Endothelial cell of umbilical vein (primary cell): Measurements from ENCODE around the gene INO80C. TPM values are rescaled to one million over a fixed set of nuclear protein-coding genes. Genes with fewer than 3 reads are reported as not detected.

Source experiments
- BruUV-seq: library from RNA; stranded (reverse); fragments of 400-500 nt; replicated peaks from 2 replicates; lab custom pipeline; 2021; lab: Mats Ljungman, UMichigan
- CTCF ChIA-PET: fragments of 300-600, 350-600 bp; sonication (Branson Sonifier 250); formaldehyde crosslinking; loops from one replicate; lab custom pipeline; 2021; ENCODE audit warnings: antibody characterized with exemption, inconsistent platforms; lab: Charles Lee
- POLR2A ChIA-PET: fragments of 300-600, 350-600 bp; sonication (Branson Sonifier 250); formaldehyde crosslinking; loops from one replicate; lab custom pipeline; 2021; ENCODE audit warnings: antibody characterized with exemption, inconsistent platforms; lab: Charles Lee
- DNase-seq: peaks from one replicate; pipeline ENCODE4 v3.0.0-alpha.2; 2011; ENCODE audit warnings: low read depth, low spot score
- FAIRE-seq: peaks from 2 replicates; lab custom pipeline; 2011; peaks lifted over from hg19 to GRCh38; lab: Jason Lieb, UNC
- H2AFZ ChIP-seq: 2 replicates; pipeline ENCODE4 v1.6.0; 2012; ENCODE audit warnings: low read depth, low read length, control low read depth, inconsistent platforms
- H3K27ac ChIP-seq: 2 replicates; pipeline ENCODE4 v1.5.1; 2011; ENCODE audit warnings: low read depth, mild to moderate bottlenecking, control low read depth, low read length, moderate library complexity; ENCODE audit not compliant: insufficient read depth
- H3K27me3 ChIP-seq, 2 experiments: 2 replicates each; pipeline versions ENCODE4 v1.6.0 to v1.6.1; 2011; ENCODE audit warnings: low read length in 2 of 2, mixed read lengths in 1 of 2; ENCODE audit not compliant: control insufficient read depth in 2 of 2, insufficient read depth in 2 of 2
- H3K36me3 ChIP-seq, 2 experiments: 2 replicates in 1 of 2; 3 replicates in 1 of 2; pipeline ENCODE4 v1.5.1; 2011; ENCODE audit warnings: low read length in 2 of 2, mild to moderate bottlenecking in 1 of 2, moderate library complexity in 1 of 2; ENCODE audit not compliant: control insufficient read depth in 2 of 2, insufficient read depth in 2 of 2; ENCODE audit errors: extremely low read depth in 1 of 2
- H3K4me1 ChIP-seq: 3 replicates; pipeline ENCODE4 v1.5.1; 2011; ENCODE audit warnings: mild to moderate bottlenecking, low read length; ENCODE audit not compliant: control insufficient read depth, insufficient read depth; ENCODE audit errors: extremely low read depth
- H3K4me2 ChIP-seq: 2 replicates; pipeline ENCODE4 v1.6.1; 2011; ENCODE audit warnings: low read length, control low read depth, mixed read lengths; ENCODE audit not compliant: insufficient read depth
- H3K4me3 ChIP-seq, 3 experiments: fragments of 200-600 bp in 1 of 3; sonication (generic), shearing (Covaris generic) in 1 of 3; replicated peaks in 1 of 3; 2 replicates each; pipeline ENCODE4 v1.5.1; 2011 to 2016; ENCODE audit warnings: control low read depth in 3 of 3, low read length in 3 of 3, mild to moderate bottlenecking in 2 of 3, inconsistent platforms in 1 of 3, low read depth in 1 of 3, moderate library complexity in 1 of 3; ENCODE audit not compliant: insufficient read depth in 1 of 3
- H3K79me2 ChIP-seq: 2 replicates; pipeline ENCODE4 v1.6.0; 2012; ENCODE audit warnings: low read length, inconsistent platforms; ENCODE audit not compliant: control insufficient read depth, insufficient read depth
- H3K9ac ChIP-seq: replicated peaks from 2 replicates; pipeline ENCODE3; 2011; ENCODE audit warnings: low read length, control low read depth; ENCODE audit not compliant: insufficient read depth; ENCODE audit errors: extremely low read depth
- H3K9me1 ChIP-seq: replicated peaks from 3 replicates; pipeline ENCODE4 v1.6.0; 2011; ENCODE audit warnings: mild to moderate bottlenecking, low read length; ENCODE audit not compliant: control insufficient read depth, insufficient read depth; ENCODE audit errors: extremely low read depth
- H3K9me3 ChIP-seq: replicated peaks from 2 replicates; pipeline ENCODE4 v1.5.1; 2012; ENCODE audit warnings: low read length, inconsistent platforms; ENCODE audit not compliant: control insufficient read depth, insufficient read depth
- H4K20me1 ChIP-seq: replicated peaks from 2 replicates; pipeline ENCODE3; 2011; ENCODE audit warnings: mild to moderate bottlenecking, low read length; ENCODE audit not compliant: control insufficient read depth, insufficient read depth; ENCODE audit errors: extremely low read depth
- EZH2 ChIP-seq: IDR thresholded peaks from 2 replicates; pipeline ENCODE4 v1.6.1; 2012; ENCODE audit warnings: borderline replicate concordance, low read depth, mild to moderate bottlenecking, moderate library complexity, low read length, inconsistent platforms; ENCODE audit not compliant: severe bottlenecking
- FOS ChIP-seq: IDR thresholded peaks from 2 replicates; pipeline ENCODE4 v1.6.1; 2011; ENCODE audit warnings: mild to moderate bottlenecking, low read length, moderate library complexity, borderline replicate concordance; ENCODE audit not compliant: insufficient read depth
- GATA2 ChIP-seq: IDR thresholded peaks from 2 replicates; pipeline ENCODE4 v1.7.0; 2011; ENCODE audit warnings: low read depth, mild to moderate bottlenecking, moderate library complexity, mixed read lengths, low read length; ENCODE audit not compliant: insufficient read length, insufficient read depth
- JUN ChIP-seq: IDR thresholded peaks from 2 replicates; pipeline ENCODE4 v1.6.1; 2011; ENCODE audit warnings: borderline replicate concordance, low read depth; ENCODE audit not compliant: insufficient read length, insufficient read depth
- MYC ChIP-seq: IDR thresholded peaks from one replicate; pipeline ENCODE4 v1.6.1; 2011; ENCODE audit warnings: mild to moderate bottlenecking, low read depth, low read length
- POLR2A ChIP-seq: IDR thresholded peaks from 2 replicates; pipeline ENCODE4 v1.6.1; 2012; ENCODE audit warnings: low read depth, mild to moderate bottlenecking, control low read depth, low read length
- POLR2AphosphoS5 ChIP-seq: IDR thresholded peaks from 2 replicates; pipeline ENCODE4 v1.6.1; 2012; ENCODE audit warnings: low read depth, mild to moderate bottlenecking, control low read depth, low read length, moderate library complexity; ENCODE audit not compliant: insufficient read depth
- dilution Hi-C: fragments of 300-500 bp; cut with MboI; formaldehyde crosslinking; loops from one replicate; pipeline ENCODE4 v1.15.0; 2019; ENCODE audit warnings: low sequenced_read_pairs; ENCODE audit not compliant: extremely low pct_ligation_motif_present
- intact Hi-C: fragments of 100-400 bp; cut with micrococcal nuclease; formaldehyde crosslinking; loops from one replicate; pipeline ENCODE4 v1.10.0; 2022
- polyA plus RNA-seq, 4 experiments: library from polyadenylated mRNA; depleted of rRNA in 3 of 4; stranded (reverse) in 3 of 4; unstranded in 1 of 4; fragments of >200 nt; gene quantifications; 2 replicates each; pipeline versions ENCODE4 v1.2.1 to v1.2.3, GENCODE V29; 2011 to 2012; ENCODE audit warnings: missing spikeins in 1 of 4
- total RNA-seq: library from RNA; stranded (reverse); gene quantifications from 2 replicates; pipeline ENCODE4 v1.2.3, GENCODE V29; 2021

INO80C gene
- total and polyA plus RNA-seq, 2 donors (not counting 3 experiments of a cell fraction or from before 2014, with no cell fraction given): 43.4 to 56.0 TPM

DNA sequence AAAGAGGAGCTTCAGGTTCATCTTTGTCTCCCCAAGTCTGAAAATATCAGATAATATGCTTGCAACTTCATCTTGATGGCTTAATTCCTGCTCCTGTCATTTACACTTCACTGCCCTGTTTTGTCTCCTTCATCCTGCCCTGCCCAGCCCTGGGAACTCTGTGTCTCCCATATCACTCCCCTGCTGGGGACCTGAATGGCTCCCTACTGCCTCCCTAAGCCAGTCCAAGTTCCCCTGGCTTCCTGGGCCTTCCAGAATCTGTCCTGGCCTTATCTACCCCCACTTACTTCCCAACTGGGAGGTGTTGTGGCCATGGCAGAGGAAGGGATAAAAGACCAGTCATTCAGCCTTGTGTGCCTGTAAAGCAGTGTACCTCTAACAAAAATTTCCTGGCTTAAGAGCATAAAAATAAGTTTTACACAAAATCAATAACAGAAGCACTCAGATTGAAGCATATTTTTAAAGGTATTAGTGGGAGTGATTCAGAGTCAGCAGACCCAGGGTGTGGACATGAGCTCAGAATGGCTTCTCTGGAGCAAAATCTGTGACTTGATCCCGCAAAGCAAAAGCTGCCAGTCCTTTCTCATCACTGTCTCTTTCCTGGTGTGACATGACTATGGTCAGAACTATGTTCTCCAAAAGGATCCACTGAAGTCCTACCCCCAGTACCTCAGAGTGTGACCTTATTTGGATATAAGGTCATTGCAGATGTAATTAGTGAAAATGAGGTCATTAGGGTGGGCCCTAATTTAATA, 59.1 kb downstream of the INO80C start:
- ChIA-PET CTCF (no interaction called here), POLR2A (no interaction called here)
- Histone ChIP-seq H2AFZ (no peak overlapping the region), H3K4me2 (no peak overlapping the region), H3K27ac (no peak overlapping the region), H3K79me2 (no peaks in the 10 kb centered on the region), H3K9me1 (no peaks in the 10 kb centered on the region), H3K9me3 (no peaks in the 10 kb centered on the region), H4K20me1 (no peaks in the 10 kb centered on the region), H3K4me3 (no peak overlapping the region), H3K27me3 (no peaks in the 10 kb centered on the region), H3K4me1 (peaks cover 3% of the 10 kb centered on the region), H3K9ac (no peak overlapping the region), H3K36me3 (peaks cover 3% of the 10 kb centered on the region in 2 experiments)
- FAIRE-seq (no peak), DNase-seq (no peak)
- no TSS peak for BruUV-seq
- intact Hi-C loops: no loop called here
- dilution Hi-C loops: no loop called here
- no peak for TF ChIP-seq EZH2
- no peak for TF ChIP-seq POLR2A

DNA sequence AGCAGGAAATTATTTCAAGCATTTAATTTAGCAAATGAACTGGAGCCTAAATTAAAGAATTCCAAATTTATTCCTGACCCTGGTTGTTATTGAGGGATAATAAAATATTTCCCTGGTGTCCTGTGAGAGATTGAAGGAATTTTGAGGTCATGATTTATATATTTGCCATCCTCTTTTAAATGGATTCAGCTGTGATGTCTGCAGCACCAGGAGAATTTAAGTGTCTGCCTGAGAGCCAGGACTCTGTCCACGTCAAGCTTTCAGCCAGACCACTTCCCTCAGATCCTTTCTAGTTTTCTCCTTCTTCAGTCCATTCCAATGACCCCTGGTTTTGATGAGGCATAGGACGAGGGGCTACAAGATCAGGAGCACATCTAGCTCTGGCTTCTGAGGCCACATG, 59.9 kb downstream of the INO80C start:
- FAIRE-seq (no peak), DNase-seq (no peak)
- Histone ChIP-seq H3K4me3 (no peak overlapping the region), H3K9ac (no peak overlapping the region), H3K36me3 (no peaks in the 10 kb centered on the region), H3K9me3 (no peaks in the 10 kb centered on the region), H3K9me1 (no peaks in the 10 kb centered on the region), H2AFZ (no peak overlapping the region), H4K20me1 (no peaks in the 10 kb centered on the region), H3K4me1 (peaks cover 3% of the 10 kb centered on the region), H3K27me3 (no peaks in the 10 kb centered on the region), H3K79me2 (no peaks in the 10 kb centered on the region), H3K4me2 (no peak overlapping the region), H3K27ac (no peak overlapping the region)
- ChIA-PET CTCF (no interaction called here), POLR2A (no interaction called here)
- dilution Hi-C loops: no loop called here
- TF ChIP-seq GATA2 (no peak), MYC (no peak), JUN (no peak), FOS (no peak), POLR2A (no peak), POLR2AphosphoS5 (no peak), EZH2 (no peak)
- no TSS peak for BruUV-seq
- intact Hi-C loops: no loop called here
